SK-N-SH (cell line): Measurements from ENCODE around the gene ZHX3. TPM values are rescaled to one million over a fixed set of nuclear protein-coding genes. Genes with fewer than 3 reads are reported as not detected.

Source experiments
- CTCF ChIA-PET: fragments of 300-600, 350-600 bp; formaldehyde crosslinking; extraction: SDS; loops from one replicate; lab custom pipeline; 2021; lab: Yijun Ruan, JAX
- POLR2A ChIA-PET: fragments of 350-600 bp; sonication (Branson Sonifier 250); formaldehyde crosslinking; extraction: SDS; loops from one replicate; lab custom pipeline; 2020; ENCODE audit warnings: antibody characterized with exemption, inconsistent platforms; lab: Yijun Ruan, JAX
- DNase-seq: peaks from one replicate; pipeline ENCODE4 v3.0.0; 2012
- H2AFZ ChIP-seq: fragments of 200-600 bp; sonication (generic); 2 replicates; pipeline ENCODE4 v1.8.1; 2016; ENCODE audit warnings: antibody characterized with exemption, mild to moderate bottlenecking, low read depth
- H3F3A ChIP-seq: fragments of 200-600 bp; sonication (generic); replicated peaks from 2 replicates; pipeline ENCODE3; 2016; ENCODE audit warnings: antibody characterized with exemption, mild to moderate bottlenecking; ENCODE audit not compliant: insufficient read depth
- H3K27ac ChIP-seq, 2 experiments: fragments of 200-500 bp in 1 of 2; fragments of 200-600 bp in 1 of 2; sonication (Bioruptor generic) in 1 of 2; sonication (generic), shearing (Covaris generic) in 1 of 2; 2 replicates each; pipeline versions ENCODE4 v1.5.1 to v1.6.1; 2014 to 2016; ENCODE audit warnings: low read depth in 2 of 2, inconsistent platforms in 1 of 2, low read length in 1 of 2, mild to moderate bottlenecking in 1 of 2, mixed read lengths in 1 of 2
- H3K27me3 ChIP-seq: fragments of 200-600 bp; sonication (generic), shearing (Covaris generic); 2 replicates; pipeline ENCODE4 v1.6.1; 2016; ENCODE audit warnings: mixed run types; ENCODE audit not compliant: insufficient read depth
- H3K36me3 ChIP-seq, 2 experiments: fragments of 200-500 bp in 1 of 2; fragments of 200-600 bp in 1 of 2; sonication (Bioruptor generic) in 1 of 2; sonication (generic) in 1 of 2; replicated peaks in 1 of 2; 2 replicates each; pipeline versions ENCODE3 to v1.5.1; 2014 to 2016; ENCODE audit warnings: low read length in 1 of 2, mild to moderate bottlenecking in 1 of 2; ENCODE audit not compliant: insufficient read depth in 2 of 2, control insufficient read depth in 1 of 2
- H3K4me1 ChIP-seq, 2 experiments: fragments of 200-500 bp in 1 of 2; fragments of 200-600 bp in 1 of 2; sonication (Bioruptor generic) in 1 of 2; sonication (generic), shearing (Covaris generic) in 1 of 2; 2 replicates each; pipeline versions ENCODE4 v1.5.1 to v1.6.1; 2014 to 2016; ENCODE audit warnings: low read depth in 1 of 2, low read length in 1 of 2, mixed run types in 1 of 2; ENCODE audit not compliant: insufficient read depth in 2 of 2, control insufficient read depth in 1 of 2
- H3K4me2 ChIP-seq: fragments of 200-600 bp; sonication (generic), shearing (Covaris generic); 2 replicates; pipeline ENCODE4 v1.6.1; 2017; ENCODE audit warnings: mixed run types
- H3K4me3 ChIP-seq, 2 experiments: fragments of 200-500 bp in 1 of 2; fragments of 200-600 bp in 1 of 2; sonication (Bioruptor generic) in 1 of 2; sonication (generic), shearing (Covaris generic) in 1 of 2; 2 replicates each; pipeline versions ENCODE4 v1.5.1 to v1.8.1; 2014 to 2016; ENCODE audit warnings: low read depth in 2 of 2, inconsistent platforms in 1 of 2, low read length in 1 of 2, mild to moderate bottlenecking in 1 of 2, mixed read lengths in 1 of 2, moderate library complexity in 1 of 2
- H3K79me2 ChIP-seq: fragments of 200-600 bp; sonication (generic); 2 replicates; pipeline ENCODE4 v1.8.1; 2017; ENCODE audit warnings: mild to moderate bottlenecking; ENCODE audit not compliant: insufficient read depth
- H3K9ac ChIP-seq: fragments of 200-600 bp; sonication (generic); 2 replicates; pipeline ENCODE4 v1.6.1; 2017; ENCODE audit warnings: mixed run types
- H3K9me2 ChIP-seq: fragments of 200-600 bp; sonication (generic); 2 replicates; pipeline ENCODE4 v1.6.1; 2017; ENCODE audit warnings: mixed run types
- H3K9me3 ChIP-seq: fragments of 200-600 bp; sonication (generic); 2 replicates; pipeline ENCODE4 v1.6.1; 2017; ENCODE audit warnings: mixed run types, mild to moderate bottlenecking, moderate library complexity
- H4K20me1 ChIP-seq: fragments of 200-600 bp; sonication (generic); 2 replicates; pipeline ENCODE4 v1.6.1; 2017; ENCODE audit warnings: mild to moderate bottlenecking, mixed run types; ENCODE audit not compliant: insufficient read depth
- CTCF ChIP-seq: fragments of 200-600 bp; sonication (generic); IDR thresholded peaks from 2 replicates; pipeline ENCODE4 v1.6.1; 2017; ENCODE audit warnings: antibody characterized with exemption, mild to moderate bottlenecking, moderate library complexity
- ELF1 ChIP-seq: IDR thresholded peaks from 2 replicates; pipeline ENCODE4 v1.4.0; 2012
- EZH2phosphoT487 ChIP-seq: fragments of 200-600 bp; sonication (generic); IDR thresholded peaks from 2 replicates; pipeline ENCODE4 v1.6.1; 2017; ENCODE audit warnings: low read depth, mixed run types, mild to moderate bottlenecking, antibody characterized with exemption, moderate library complexity, borderline replicate concordance
- FOXJ3 ChIP-seq: sonication (generic); formaldehyde crosslinking; IDR thresholded peaks from 2 replicates; pipeline ENCODE4 v1.5.1; 2020; ENCODE audit warnings: mild to moderate bottlenecking, missing genetic modification reagents
- GATA2 ChIP-seq: sonication (generic); formaldehyde crosslinking; IDR thresholded peaks from 2 replicates; pipeline ENCODE4 v1.5.0; 2020; ENCODE audit warnings: mild to moderate bottlenecking, missing genetic modification reagents
- IRF3 ChIP-seq: fragments of 150-350 bp; IDR thresholded peaks from 2 replicates; pipeline ENCODE4 v1.6.1; 2016; ENCODE audit warnings: mild to moderate bottlenecking, low read depth, low read length
- JUND ChIP-seq: IDR thresholded peaks from 2 replicates; pipeline ENCODE4 v1.4.0; 2012
- MEF2A ChIP-seq: IDR thresholded peaks from 2 replicates; pipeline ENCODE4 v1.4.0; 2012; ENCODE audit warnings: low read depth, borderline replicate concordance
- NFIC ChIP-seq: IDR thresholded peaks from 2 replicates; pipeline ENCODE4 v1.4.0; 2012; ENCODE audit warnings: borderline replicate concordance
- NRF1 ChIP-seq: IDR thresholded peaks from 2 replicates; pipeline ENCODE4 v1.6.1; 2012; ENCODE audit warnings: low read depth, mild to moderate bottlenecking, low read length
- POLR2AphosphoS5 ChIP-seq: IDR thresholded peaks from 2 replicates; pipeline ENCODE4 v1.6.1; 2012; ENCODE audit warnings: low read depth, low read length
- RAD21 ChIP-seq: IDR thresholded peaks from 2 replicates; pipeline ENCODE4 v1.6.1; 2012; ENCODE audit warnings: mild to moderate bottlenecking, low read length
- REST ChIP-seq: IDR thresholded peaks from 2 replicates; pipeline ENCODE4 v1.6.1; 2012; ENCODE audit warnings: mild to moderate bottlenecking, low read depth, low read length, moderate library complexity
- SMC3 ChIP-seq: IDR thresholded peaks from 2 replicates; pipeline ENCODE4 v1.6.1; 2012; ENCODE audit warnings: low read depth, low read length, improper control_type of control experiment
- TAF1 ChIP-seq: IDR thresholded peaks from 2 replicates; pipeline ENCODE4 v1.6.1; 2012; ENCODE audit warnings: low read depth, mild to moderate bottlenecking, low read length, moderate library complexity, borderline replicate concordance
- TEAD4 ChIP-seq: IDR thresholded peaks from 2 replicates; pipeline ENCODE4 v1.4.0; 2012; ENCODE audit warnings: mild to moderate bottlenecking, borderline replicate concordance; ENCODE audit not compliant: insufficient read depth
- USF1 ChIP-seq: IDR thresholded peaks from 2 replicates; pipeline ENCODE4 v1.4.0; 2012; ENCODE audit warnings: low read depth, borderline replicate concordance
- YY1 ChIP-seq: IDR thresholded peaks from 2 replicates; pipeline ENCODE4 v1.4.0; 2012; ENCODE audit warnings: low read depth, mild to moderate bottlenecking
- ZBTB33 ChIP-seq: IDR thresholded peaks from 2 replicates; pipeline ENCODE4 v1.4.0; 2012; ENCODE audit warnings: low read depth, borderline replicate concordance
- WGBS: methylation state at CpG from one replicate; pipeline ENCODE4 v1.1.6; 2017; ENCODE audit warnings: low lambda C conversion rate; 5-methylcytosine and 5-hydroxymethylcytosine counted together
- polyA plus RNA-seq, 3 experiments: library from polyadenylated mRNA; depleted of rRNA; stranded (reverse); fragments of >200 nt; gene quantifications; 2 replicates each; pipeline ENCODE4 v1.2.3, GENCODE V29; 2012

The ZHX3 gene
- polyA plus RNA-seq, 1 of the 3 experiments (the other 2 are of a cell fraction) = 6.0 TPM

- H3K36me3 ChIP-seq = peaks cover 26 to 62% of the 10 kb centered on the region in 2 experiments
Measured at GRCh38 chr20:41161886-41162285, 155.6 kb downstream of the ZHX3 start.

GRCh38 chr20:41160686-41161085, 156.8 kb downstream of the ZHX3 start:
- H3K27me3 ChIP-seq = no peaks in the 10 kb centered on the region
- no peaks in the 10 kb centered on the region for H3K9me2 ChIP-seq
- no peaks in the 10 kb centered on the region for H3K9me3 ChIP-seq
- no peak overlapping the region for H3K4me3 ChIP-seq
- H3K4me1 ChIP-seq = peaks cover 0 to 6% of the 10 kb centered on the region in 2 experiments; a peak in 1 of 4 replicates
- no peak overlapping the region for H3K4me2 ChIP-seq
- 98% methylated on average over 2 of the region's 2 CpGs for WGBS
- H3F3A ChIP-seq = no peaks in the 10 kb centered on the region
- CTCF ChIA-PET = interaction anchor here (0.9 to 9.8 kb wide), 4 partner anchors 11 to 197 kb away, joined by 3 to 67 read pairs (median 5); no protein-coding TSS in a partner anchor
- H3K9ac ChIP-seq = no peak overlapping the region
- peaks cover 52% of the 10 kb centered on the region for H3K79me2 ChIP-seq
- POLR2A ChIA-PET = no interaction called here
- peaks cover 24 to 50% of the 10 kb centered on the region in 2 experiments for H3K36me3 ChIP-seq
- no peak overlapping the region for H3K27ac ChIP-seq
- no peak overlapping the region for H2AFZ ChIP-seq
- H4K20me1 ChIP-seq = peaks cover 51% of the 10 kb centered on the region
- no peak for DNase-seq
- TF ChIP-seq CTCF (no peak), TEAD4 (no peak), ELF1 (no peak), RAD21 (no peak), IRF3 (no peak), ZBTB33 (no peak), TAF1 (no peak), USF1 (no peak), POLR2AphosphoS5 (no peak), YY1 (no peak), NFIC (no peak), EZH2phosphoT487 (no peak), REST (no peak), JUND (no peak), GATA2 (no peak)

More at GRCh38 chr20:41161886-41162285, 155.6 kb downstream of the ZHX3 start:
- no peak overlapping the region for H2AFZ ChIP-seq
- CTCF ChIA-PET = interaction anchor here (1.1 to 9.8 kb wide), 4 partner anchors 9 to 178 kb away, joined by 3 to 67 read pairs (median 3); partner anchors contain the start of gene LPIN3
- WGBS = 100% methylated on average over 1 of the region's 1 CpG
- H3K4me3 ChIP-seq = no peak overlapping the region
- no peak for TF ChIP-seq JUND
- TF ChIP-seq YY1 = no peak
- no peak for TF ChIP-seq NRF1
- TF ChIP-seq MEF2A = no peak
- no peak for TF ChIP-seq TEAD4
- TF ChIP-seq TAF1 = no peak
- no peak for TF ChIP-seq GATA2
- no peak for TF ChIP-seq FOXJ3 (CRISPR knock-in tag)
- no peak for TF ChIP-seq POLR2AphosphoS5
- TF ChIP-seq SMC3 = no peak
- TF ChIP-seq, all 33 proteins: peak for 0
- POLR2A ChIA-PET = no interaction called here
- no peak for DNase-seq
- Histone ChIP-seq H3K27me3 (no peaks in the 10 kb centered on the region), H3K9me3 (no peaks in the 10 kb centered on the region), H3K9ac (no peak overlapping the region), H4K20me1 (peaks cover 39% of the 10 kb centered on the region), H3F3A (no peaks in the 10 kb centered on the region), H3K27ac (no peak overlapping the region), H3K79me2 (peaks cover 40% of the 10 kb centered on the region), H3K4me1 (no peaks in the 10 kb centered on the region; a peak in 1 of 4 replicates), H3K9me2 (no peaks in the 10 kb centered on the region), H3K4me2 (no peak overlapping the region)
